SK-MEL-5 (cell line): ENCODE measurements around the gene SRSF3. TPM values are rescaled to one million over a fixed set of nuclear protein-coding genes. Genes with fewer than 3 reads are reported as not detected.

Experiments
- DNase-seq: peaks from one replicate; pipeline ENCODE4 v3.0.0-alpha.2; 2016; ENCODE audit warnings: low read depth, low spot score
- in situ Hi-C: cut with HindIII; loops from 2 replicates; pipeline ENCODE4 v1.10.0; 2016; ENCODE audit warnings: low sequenced_read_pairs, high pct_unique_total_duplicates, low pct_unique_long_range_greater_than_20kb
- polyA plus RNA-seq, 2 experiments: library from polyadenylated mRNA; depleted of rRNA; stranded (reverse); fragments of >200 nt; gene quantifications; 2 replicates each; pipeline ENCODE4 v1.2.3, GENCODE V29; 2015
- total RNA-seq: library from RNA; depleted of rRNA; stranded (reverse); fragments of >200 nt; shearing (Covaris generic); gene quantifications from 2 replicates; pipeline ENCODE4 v1.2.3, GENCODE V29; 2014; rRNA removed

The SRSF3 gene
- total RNA-seq = 225 and 237 TPM in 2 replicates
- 252 and 282 TPM in 2 replicates for polyA plus RNA-seq (2015; cell fraction: cytosol; rRNA removed)
- 304 and 338 TPM in 2 replicates for polyA plus RNA-seq (2015; cell fraction: nucleus; rRNA removed)

GRCh38 chr6:36594029-36594815 lies at the start of gene SRSF3:
Gene SRSF3, plus strand, starts transcription at chr6:36594362. Its CDS starts 2,401 bp downstream, at chr6:36596763.
- peak; percentile 97 for DNase-seq
- in situ Hi-C loops = no loop called here

- in situ Hi-C loops = no loop called here
- no peak for DNase-seq
Measured at GRCh38 chr6:36545767-36546307, 48.3 kb upstream of the SRSF3 start.

GRCh38 chr6:36546308-36546919 lies 47.7 kb upstream of the SRSF3 start:
- in situ Hi-C loops = no loop called here
- DNase-seq = no peak

- in situ Hi-C loops = no loop called here
Measured at GRCh38 chr6:36546920-36547645, 47.1 kb upstream of the SRSF3 start, which contains the start of gene STK38. Gene STK38, minus strand, starts transcription at chr6:36547479. Its CDS starts 7,277 bp downstream, at chr6:36540202.

DNA sequence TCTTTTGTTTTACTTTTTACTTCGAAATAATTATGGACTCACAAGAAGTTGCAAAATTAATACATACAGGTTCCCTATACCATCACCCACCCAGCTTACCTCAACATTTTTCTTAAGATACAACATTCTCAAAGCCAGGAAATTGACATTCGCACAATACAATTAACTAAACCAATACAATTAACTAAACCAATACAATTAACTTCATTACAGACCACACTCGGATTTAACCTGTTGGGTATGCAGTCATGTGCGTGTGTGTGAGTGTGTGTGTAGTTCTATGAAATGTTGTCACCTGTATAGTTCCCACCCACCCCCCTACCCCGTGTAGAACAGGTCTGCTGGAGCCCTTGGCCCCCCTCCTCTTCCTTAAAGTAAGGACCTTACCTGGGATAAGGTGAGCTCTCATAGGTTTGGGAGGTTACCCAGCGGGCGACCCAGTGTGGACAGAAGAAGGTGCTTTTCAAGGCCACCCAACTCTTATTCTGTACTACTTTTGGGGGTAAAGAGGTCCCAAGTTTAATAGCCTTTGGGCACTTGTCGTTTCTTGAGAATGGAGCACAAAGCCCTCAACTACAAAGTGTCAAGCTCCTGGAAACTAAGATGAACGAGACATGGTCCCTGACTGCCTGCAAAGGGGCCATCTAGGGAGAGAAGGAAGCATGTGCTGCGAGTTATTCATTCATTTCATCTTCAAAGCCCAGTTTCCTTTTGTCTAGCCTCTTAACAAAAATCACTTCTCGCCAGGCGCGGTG lies 46.3 kb upstream of the SRSF3 start:
- in situ Hi-C loops = no loop called here

More at GRCh38 chr6:36546920-36547645, 47.1 kb upstream of the SRSF3 start, which contains the start of gene STK38:
- peak; percentile 84 for DNase-seq

GRCh38 chr6:36548401-36548743 lies 45.8 kb upstream of the SRSF3 start:
- in situ Hi-C loops = no loop called here

More for the DNA sequence above, 46.3 kb upstream of the SRSF3 start:
- DNase-seq = no peak

DNA sequence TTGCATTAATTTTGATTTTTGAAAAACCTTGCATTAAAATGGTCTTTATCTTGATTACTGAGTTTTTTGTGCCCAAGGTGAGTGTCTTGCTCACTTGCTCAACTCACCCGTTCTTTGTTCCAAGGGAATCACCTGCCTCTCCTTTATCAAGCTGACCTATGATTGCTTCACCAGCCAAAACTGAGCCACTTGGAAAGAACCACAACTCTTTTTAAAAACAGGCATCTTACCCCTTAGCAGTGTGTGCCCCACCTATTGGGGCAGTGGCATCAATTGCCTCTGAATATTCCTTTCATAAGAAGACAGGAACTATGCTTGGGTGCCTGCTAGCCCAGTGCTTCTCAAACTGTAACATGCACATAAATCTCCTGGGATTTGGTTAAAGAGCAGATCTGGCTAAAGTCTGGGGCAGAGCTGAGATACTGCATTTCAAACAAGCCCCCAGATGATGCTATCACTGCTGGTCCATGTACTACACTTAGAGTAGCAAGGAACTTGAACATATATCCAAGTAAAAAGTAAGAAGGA lies 43.6 kb upstream of the SRSF3 start:
- in situ Hi-C loops = no loop called here

More at GRCh38 chr6:36548401-36548743, 45.8 kb upstream of the SRSF3 start:
- DNase-seq = no peak

GRCh38 chr6:36555750-36556252 lies 38.4 kb upstream of the SRSF3 start:
- in situ Hi-C loops = no loop called here

More for the DNA sequence above, 43.6 kb upstream of the SRSF3 start:
- DNase-seq = no peak

GRCh38 chr6:36556281-36556680 lies 37.9 kb upstream of the SRSF3 start:
- in situ Hi-C loops = no loop called here
- no peak for DNase-seq

More at GRCh38 chr6:36555750-36556252, 38.4 kb upstream of the SRSF3 start:
- no peak for DNase-seq

GRCh38 chr6:36559011-36559793 lies 35.0 kb upstream of the SRSF3 start:
- in situ Hi-C loops = no loop called here
- no peak for DNase-seq

DNA sequence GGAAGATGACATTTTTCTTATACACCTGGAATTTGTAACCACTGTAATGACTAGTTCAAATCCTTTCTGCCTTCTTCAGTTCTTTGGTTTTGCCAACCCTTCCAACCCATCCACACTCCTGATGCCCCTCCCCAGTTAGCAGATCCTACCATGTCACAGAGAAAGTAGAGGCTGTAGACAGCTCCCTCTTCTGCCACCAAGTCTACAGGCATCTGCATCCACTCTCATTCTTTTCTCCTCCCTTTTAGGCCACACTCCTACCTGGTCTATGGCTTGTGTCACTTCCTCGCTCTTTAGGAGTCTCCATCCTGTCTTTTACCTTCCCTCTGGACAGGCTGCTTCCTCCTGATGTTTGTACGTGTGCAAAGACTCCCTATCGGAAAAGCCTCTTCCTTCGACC lies 33.3 kb upstream of the SRSF3 start:
- in situ Hi-C loops = no loop called here
- no peak for DNase-seq

DNA sequence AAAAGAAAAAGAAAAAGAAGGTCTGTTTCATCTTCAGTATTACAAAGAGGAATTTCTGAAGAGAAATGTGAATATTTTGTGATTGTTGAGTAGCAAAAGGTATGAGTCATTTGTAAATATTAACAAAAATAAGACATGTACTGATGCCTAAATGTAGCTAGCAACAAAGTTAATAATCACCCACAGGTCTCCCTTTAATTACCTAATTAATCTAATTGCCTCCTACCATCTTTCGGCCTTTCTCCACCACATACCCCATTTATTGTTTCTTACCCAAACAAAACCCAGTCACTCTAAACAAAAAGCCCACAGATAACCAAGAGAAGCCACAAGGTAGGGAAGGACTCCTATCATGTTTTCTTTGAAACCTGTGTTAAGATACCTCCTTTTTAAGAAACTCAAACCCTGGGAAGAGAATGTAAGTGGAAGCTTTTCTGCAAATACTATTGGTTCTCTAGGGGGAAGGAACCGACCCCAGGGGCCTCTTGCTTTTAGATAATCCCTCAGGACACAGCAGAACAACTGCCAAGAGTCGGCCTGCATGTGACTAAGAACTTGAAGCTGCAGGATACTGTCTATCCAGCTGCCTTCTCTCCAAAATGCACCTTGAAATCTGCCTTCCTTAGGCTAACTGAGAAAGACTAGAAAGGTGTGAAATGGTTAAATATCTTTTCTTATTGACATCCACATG lies 30.8 kb upstream of the SRSF3 start:
- DNase-seq = no peak
- in situ Hi-C loops = no loop called here

DNA sequence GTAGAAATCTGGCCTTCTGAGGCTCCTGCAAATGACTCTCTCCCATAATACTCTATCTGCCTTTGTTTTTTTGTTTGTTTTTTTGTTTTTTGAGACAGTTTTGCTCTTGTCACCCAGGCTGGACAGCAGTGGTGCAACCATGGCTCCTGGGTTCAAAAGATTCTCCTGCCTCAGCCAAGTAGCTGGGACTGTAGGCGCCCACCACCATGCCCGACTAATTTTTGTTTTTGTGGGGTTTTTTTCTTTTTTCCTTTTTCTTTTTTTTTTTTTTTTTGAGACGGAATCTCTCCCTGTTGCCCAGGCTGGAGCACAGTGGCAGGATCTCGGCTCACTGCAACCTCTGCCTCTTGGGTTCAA lies 30.3 kb upstream of the SRSF3 start:
- in situ Hi-C loops = no loop called here

DNA sequence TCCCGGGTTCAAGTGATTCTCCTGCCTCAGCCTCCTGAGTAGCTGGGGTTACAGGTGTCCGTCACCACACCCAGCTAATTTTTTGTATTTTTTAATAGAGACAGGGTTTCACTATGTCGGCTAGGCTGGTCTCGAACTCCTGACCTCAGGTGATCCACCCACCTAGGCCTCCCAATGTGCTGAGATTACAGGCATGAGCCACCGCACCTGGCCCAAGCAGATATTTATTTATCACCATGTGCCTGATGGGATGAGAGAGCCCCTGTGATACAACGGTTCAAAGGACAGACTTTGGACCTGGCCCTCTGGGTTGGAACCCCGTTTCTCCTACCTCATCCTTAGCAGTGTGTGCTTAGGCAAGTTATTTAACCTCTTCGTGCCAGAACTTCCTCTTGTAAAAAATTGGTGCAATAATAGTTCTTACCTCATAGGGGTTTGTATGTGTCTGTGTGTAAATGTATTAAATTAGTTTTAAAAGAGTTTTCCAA lies 27.7 kb upstream of the SRSF3 start:
- in situ Hi-C loops = no loop called here

More for the DNA sequence above, 30.3 kb upstream of the SRSF3 start:
- DNase-seq = no peak

DNA sequence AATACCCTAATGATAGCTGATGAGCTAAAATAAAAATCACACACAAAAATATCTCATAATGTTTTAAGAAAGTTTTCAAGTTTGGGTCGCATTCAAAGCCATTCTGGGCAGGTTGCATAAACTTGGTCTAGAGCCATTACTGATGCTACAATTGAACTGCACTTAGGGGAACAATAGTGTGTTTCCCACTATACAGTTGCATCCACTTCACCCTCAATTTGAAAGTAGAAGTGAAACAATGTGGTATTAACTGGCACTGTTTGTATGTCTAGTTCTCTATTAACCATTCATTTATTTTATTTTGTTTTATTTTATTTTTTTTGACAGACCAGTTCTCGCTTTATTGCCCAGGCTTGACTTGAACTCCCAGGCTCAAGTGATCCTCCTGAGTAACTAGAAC lies 23.9 kb upstream of the SRSF3 start:
- DNase-seq = no peak
- in situ Hi-C loops = no loop called here

More for the DNA sequence above, 27.7 kb upstream of the SRSF3 start:
- DNase-seq = no peak
